Keratinocyte (primary cell): ENCODE data around the gene RANGRF. TPM values are rescaled to one million over a fixed set of nuclear protein-coding genes. Genes with fewer than 3 reads are reported as not detected.

Experiments
- DNase-seq: peaks from one replicate; pipeline ENCODE4 v3.0.0-alpha.2; 2011; ENCODE audit warnings: low read depth, missing footprints, low spot score
- FAIRE-seq: peaks from 2 replicates; lab custom pipeline; 2011; peaks lifted over from hg19 to GRCh38; lab: Jason Lieb, UNC
- H2AFZ ChIP-seq: 2 replicates; pipeline ENCODE4 v1.6.0; 2012; ENCODE audit warnings: low read length, control low read depth, inconsistent platforms; ENCODE audit not compliant: control insufficient read depth
- H3K27ac ChIP-seq: 2 replicates; pipeline ENCODE4 v1.5.1; 2011; ENCODE audit warnings: low read length; ENCODE audit not compliant: control insufficient read depth, insufficient read depth
- H3K27me3 ChIP-seq: 3 replicates; pipeline ENCODE4 v1.6.0; 2011; ENCODE audit warnings: low read length; ENCODE audit not compliant: control insufficient read depth, insufficient read depth; ENCODE audit errors: extremely low read depth
- H3K36me3 ChIP-seq, 2 experiments: 2 replicates in 1 of 2; 3 replicates in 1 of 2; pipeline ENCODE4 v1.5.1; 2011; ENCODE audit warnings: low read length in 2 of 2, mild to moderate bottlenecking in 1 of 2; ENCODE audit not compliant: control insufficient read depth in 2 of 2, insufficient read depth in 2 of 2; ENCODE audit errors: extremely low read depth in 1 of 2
- H3K4me1 ChIP-seq: 3 replicates; pipeline ENCODE4 v1.5.1; 2011; ENCODE audit warnings: low read length; ENCODE audit not compliant: control insufficient read depth, insufficient read depth; ENCODE audit errors: extremely low read depth
- H3K4me2 ChIP-seq: 3 replicates; pipeline ENCODE4 v1.6.0; 2011; ENCODE audit warnings: low read depth, low read length; ENCODE audit not compliant: control insufficient read depth, insufficient read depth; ENCODE audit errors: extremely low read depth
- H3K4me3 ChIP-seq, 3 experiments: fragments of 200-600 bp in 1 of 3; sonication (generic) in 1 of 3; 2 replicates in 2 of 3; 3 replicates in 1 of 3; pipeline ENCODE4 v1.5.1; 2011 to 2016; ENCODE audit warnings: low read length in 3 of 3, mild to moderate bottlenecking in 3 of 3, control low read depth in 2 of 3, inconsistent platforms in 1 of 3, low read depth in 1 of 3, mixed read lengths in 1 of 3, mixed run types in 1 of 3, moderate library complexity in 1 of 3; ENCODE audit not compliant: control insufficient read depth in 2 of 3, insufficient read depth in 2 of 3; ENCODE audit errors: extremely low read depth in 1 of 3
- H3K79me2 ChIP-seq: 2 replicates; pipeline ENCODE4 v1.6.0; 2012; ENCODE audit warnings: low read length; ENCODE audit not compliant: control insufficient read depth, insufficient read depth
- H3K9ac ChIP-seq: 3 replicates; pipeline ENCODE4 v1.6.0; 2011; ENCODE audit warnings: low read length; ENCODE audit not compliant: control insufficient read depth, insufficient read depth; ENCODE audit errors: extremely low read depth
- H3K9me1 ChIP-seq: 3 replicates; pipeline ENCODE4 v1.6.0; 2011; ENCODE audit warnings: low read length; ENCODE audit not compliant: control insufficient read depth, insufficient read depth; ENCODE audit errors: extremely low read depth
- H3K9me3 ChIP-seq: 2 replicates; pipeline ENCODE4 v1.5.1; 2012; ENCODE audit warnings: low read depth, low read length; ENCODE audit not compliant: control insufficient read depth
- H4K20me1 ChIP-seq: 3 replicates; pipeline ENCODE4 v1.6.0; 2011; ENCODE audit warnings: low read length; ENCODE audit not compliant: control insufficient read depth, insufficient read depth; ENCODE audit errors: extremely low read depth
- EZH2 ChIP-seq: IDR thresholded peaks from one replicate; pipeline ENCODE4 v1.6.1; 2012; ENCODE audit warnings: inconsistent platforms, mild to moderate bottlenecking, low read length, moderate library complexity
- dilution Hi-C: fragments of 300-500 bp; cut with MboI; formaldehyde crosslinking; loops from one replicate; pipeline ENCODE4 v1.7.0; 2020; ENCODE audit warnings: low sequenced_read_pairs; ENCODE audit not compliant: extremely low pct_ligation_motif_present
- polyA plus RNA-seq, 5 experiments: library from polyadenylated mRNA; depleted of rRNA in 3 of 5; stranded (reverse) in 3 of 5; stranded (forward) in 1 of 5; unstranded in 1 of 5; fragments of >200 nt; gene quantifications; 1 replicate in 1 of 5; 2 replicates in 3 of 5; 3 replicates in 1 of 5; pipeline versions ENCODE4 v1.2.1 to v1.2.3, GENCODE V29; 2011 to 2012; ENCODE audit warnings: missing spikeins in 2 of 5, low read depth in 1 of 5, low replicate concordance in 1 of 5
- TF ChIP-seq, protein P1 (sequence below), 3 experiments: IDR thresholded peaks in 1 of 3; conservative IDR thresholded peaks in 1 of 3; optimal IDR thresholded peaks in 1 of 3; 2 replicates in 2 of 3; 3 replicates in 1 of 3; pipeline versions ENCODE3 to v1.5.1; 2011; ENCODE audit warnings: low read length in 3 of 3, mild to moderate bottlenecking in 3 of 3, moderate library complexity in 2 of 3, control low read depth in 1 of 3, inconsistent platforms in 1 of 3; ENCODE audit not compliant: insufficient read depth in 2 of 3; ENCODE audit errors: extremely low read depth in 1 of 3

Gene RANGRF
- polyA plus RNA-seq, 1 donor (not counting 4 experiments of a cell fraction or from before 2014, with no cell fraction given), result 24.4 TPM

DNA sequence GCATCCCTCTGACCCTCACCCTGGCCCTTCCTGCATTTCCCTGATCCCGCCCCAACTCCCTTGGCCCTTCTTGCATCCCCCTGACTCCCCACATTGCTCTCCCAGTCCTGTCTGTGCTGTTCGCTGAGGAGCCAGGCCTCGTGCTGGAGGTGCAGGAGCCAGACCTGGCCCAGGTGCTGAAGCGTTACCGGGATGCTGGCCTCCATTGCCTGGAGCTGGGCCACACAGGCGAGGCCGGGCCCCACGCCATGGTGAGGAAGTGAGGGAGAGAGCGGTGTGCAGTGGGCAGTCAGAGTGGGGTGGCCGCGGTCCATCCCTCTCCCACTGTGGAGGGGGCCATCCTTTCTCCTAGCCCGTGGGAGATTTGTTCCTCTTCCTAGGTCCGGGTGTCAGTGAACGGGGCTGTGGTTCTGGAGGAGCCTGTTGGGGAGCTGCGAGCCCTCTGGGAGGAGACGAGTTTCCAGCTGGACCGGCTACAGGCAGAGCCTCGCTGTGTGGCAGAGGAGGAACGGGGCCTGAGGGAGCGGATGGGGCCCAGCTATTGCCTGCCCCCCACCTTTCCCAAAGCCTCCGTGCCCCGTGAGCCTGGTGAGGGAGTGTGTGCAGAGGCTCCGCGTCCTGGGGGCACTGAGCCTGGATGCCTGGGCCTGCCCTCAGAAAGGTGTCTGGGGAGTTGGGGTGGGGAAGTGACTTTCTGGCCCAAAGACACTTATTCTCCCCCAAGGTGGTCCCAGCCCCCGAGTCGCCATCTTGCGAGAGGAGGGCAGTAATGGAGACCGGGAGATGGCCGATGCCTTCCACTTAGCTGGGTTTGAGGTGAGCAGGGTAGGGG, 21.6 kb upstream of the RANGRF start:
- H3K4me2 ChIP-seq, result no peak overlapping the region
- H3K79me2 ChIP-seq, result no peaks in the 10 kb centered on the region
- H4K20me1 ChIP-seq, result no peaks in the 10 kb centered on the region
- H3K27ac ChIP-seq, result no peak overlapping the region
- H3K4me3 ChIP-seq, result no peak overlapping the region
- H3K36me3 ChIP-seq, result peaks cover 17 to 20% of the 10 kb centered on the region in 2 experiments
- H3K9ac ChIP-seq, result no peak overlapping the region
- H2AFZ ChIP-seq, result no peak overlapping the region
- H3K9me1 ChIP-seq, result no peaks in the 10 kb centered on the region
- no peaks in the 10 kb centered on the region for H3K9me3 ChIP-seq
- TF ChIP-seq, protein P1, sequence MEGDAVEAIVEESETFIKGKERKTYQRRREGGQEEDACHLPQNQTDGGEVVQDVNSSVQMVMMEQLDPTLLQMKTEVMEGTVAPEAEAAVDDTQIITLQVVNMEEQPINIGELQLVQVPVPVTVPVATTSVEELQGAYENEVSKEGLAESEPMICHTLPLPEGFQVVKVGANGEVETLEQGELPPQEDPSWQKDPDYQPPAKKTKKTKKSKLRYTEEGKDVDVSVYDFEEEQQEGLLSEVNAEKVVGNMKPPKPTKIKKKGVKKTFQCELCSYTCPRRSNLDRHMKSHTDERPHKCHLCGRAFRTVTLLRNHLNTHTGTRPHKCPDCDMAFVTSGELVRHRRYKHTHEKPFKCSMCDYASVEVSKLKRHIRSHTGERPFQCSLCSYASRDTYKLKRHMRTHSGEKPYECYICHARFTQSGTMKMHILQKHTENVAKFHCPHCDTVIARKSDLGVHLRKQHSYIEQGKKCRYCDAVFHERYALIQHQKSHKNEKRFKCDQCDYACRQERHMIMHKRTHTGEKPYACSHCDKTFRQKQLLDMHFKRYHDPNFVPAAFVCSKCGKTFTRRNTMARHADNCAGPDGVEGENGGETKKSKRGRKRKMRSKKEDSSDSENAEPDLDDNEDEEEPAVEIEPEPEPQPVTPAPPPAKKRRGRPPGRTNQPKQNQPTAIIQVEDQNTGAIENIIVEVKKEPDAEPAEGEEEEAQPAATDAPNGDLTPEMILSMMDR (optimal IDR thresholded peaks at IDR 0.05 in 1 of 3, IDR thresholded peaks at IDR 0.05 in 1 of 3, conservative IDR thresholded peaks at IDR 0.05 in 1 of 3; ENCODE audit: extremely low read depth in 1 of 3, insufficient read depth in 2 of 3, low read length in 3 of 3), result no peak
- TF ChIP-seq EZH2, result no peak
- FAIRE-seq (no peak), DNase-seq (no peak)
- dilution Hi-C loops, result no loop called here
- no peaks in the 10 kb centered on the region for H3K27me3 ChIP-seq
- no peaks in the 10 kb centered on the region for H3K4me1 ChIP-seq

GRCh38 chr17:8267480-8268147, 20.9 kb upstream of the RANGRF start:
- no peak overlapping the region for H2AFZ ChIP-seq
- H3K79me2 ChIP-seq, result no peaks in the 10 kb centered on the region
- no peaks in the 10 kb centered on the region for H3K4me1 ChIP-seq
- DNase-seq (no peak), FAIRE-seq (no peak)
- no peaks in the 10 kb centered on the region for H3K9me1 ChIP-seq
- dilution Hi-C loops, result no loop called here
- no peak overlapping the region for H3K27ac ChIP-seq
- H3K9me3 ChIP-seq, result no peaks in the 10 kb centered on the region
- H3K4me3 ChIP-seq, result no peak overlapping the region
- H3K9ac ChIP-seq, result no peak overlapping the region
- H4K20me1 ChIP-seq, result no peaks in the 10 kb centered on the region
- TF ChIP-seq, protein P1 (optimal IDR thresholded peaks at IDR 0.05 in 1 of 3, IDR thresholded peaks at IDR 0.05 in 1 of 3, conservative IDR thresholded peaks at IDR 0.05 in 1 of 3; ENCODE audit: extremely low read depth in 1 of 3, insufficient read depth in 2 of 3, low read length in 3 of 3), result no peak
- no peak for TF ChIP-seq EZH2
- peaks cover 17 to 20% of the 10 kb centered on the region in 2 experiments for H3K36me3 ChIP-seq
- no peak overlapping the region for H3K4me2 ChIP-seq
- H3K27me3 ChIP-seq, result no peaks in the 10 kb centered on the region
